Subcutaneous adipose tissue (tissue), 4 donors: ENCODE measurements around the gene WDR37. TPM values are rescaled to one million over a fixed set of nuclear protein-coding genes. Genes with fewer than 3 reads are reported as not detected.

ENCODE experiments used
- total RNA-seq, 4 donors: library from RNA; depleted of rRNA; stranded (reverse); fragments of >200 nt; gene quantifications; one replicate each; pipeline ENCODE4 v1.1.0, GENCODE V29; 2016
- TF ChIP-seq, protein P1 (sequence below): fragments of 450-650 bp; IDR thresholded peaks from one replicate; pipeline ENCODE4 v1.5.1; 2016; ENCODE audit warnings: low read depth, mild to moderate bottlenecking, control low read depth, antibody characterized with exemption, moderate library complexity

Gene WDR37
- total RNA-seq, result 10 to 100 TPM; 11.4 to 16.0 (median 15.0) TPM

DNA sequence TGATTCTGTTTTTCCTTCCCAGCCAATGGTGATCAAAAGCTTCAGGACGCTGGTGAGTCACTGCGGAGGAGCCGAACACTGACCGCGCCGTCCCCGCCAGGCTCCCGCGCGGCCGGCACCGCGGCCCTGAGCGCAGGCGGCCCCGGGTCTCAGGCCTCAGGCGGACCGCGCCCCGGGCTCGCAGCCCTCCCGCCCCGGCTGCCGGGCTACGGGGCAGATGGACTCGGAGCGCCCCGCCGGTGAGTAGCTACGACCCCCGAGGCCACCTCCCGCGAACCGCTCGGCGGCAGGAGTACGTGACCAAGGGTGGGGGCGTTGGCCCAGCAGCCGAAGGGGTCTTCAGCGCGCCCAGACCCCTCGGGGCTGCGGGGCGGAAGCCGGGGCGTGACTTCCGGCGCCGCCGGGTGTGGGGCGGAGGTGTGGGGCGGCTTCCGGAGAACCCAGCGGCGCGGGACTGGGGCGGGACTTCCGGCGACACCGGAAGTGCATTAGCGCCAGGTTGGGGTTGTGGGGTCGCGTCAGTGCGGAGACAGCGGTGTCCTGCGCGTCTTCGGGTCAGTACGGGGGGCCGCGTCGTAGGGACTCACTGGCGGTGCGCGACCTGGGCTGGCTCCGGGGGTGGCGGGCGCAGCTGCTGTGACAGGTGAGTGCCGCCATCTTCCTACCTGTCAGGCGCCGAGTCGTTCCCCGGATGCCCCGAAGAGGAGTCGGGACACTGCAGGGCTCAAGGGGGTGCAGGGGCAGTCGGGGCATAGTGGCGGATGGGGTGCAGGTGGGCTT is at the start of gene WDR37:
WDR37 (plus strand) TSS at position 60 of the 780 bp plus-strand sequence. CDS start 15,771 bp downstream, outside the sequence.
- TF ChIP-seq, protein P1, sequence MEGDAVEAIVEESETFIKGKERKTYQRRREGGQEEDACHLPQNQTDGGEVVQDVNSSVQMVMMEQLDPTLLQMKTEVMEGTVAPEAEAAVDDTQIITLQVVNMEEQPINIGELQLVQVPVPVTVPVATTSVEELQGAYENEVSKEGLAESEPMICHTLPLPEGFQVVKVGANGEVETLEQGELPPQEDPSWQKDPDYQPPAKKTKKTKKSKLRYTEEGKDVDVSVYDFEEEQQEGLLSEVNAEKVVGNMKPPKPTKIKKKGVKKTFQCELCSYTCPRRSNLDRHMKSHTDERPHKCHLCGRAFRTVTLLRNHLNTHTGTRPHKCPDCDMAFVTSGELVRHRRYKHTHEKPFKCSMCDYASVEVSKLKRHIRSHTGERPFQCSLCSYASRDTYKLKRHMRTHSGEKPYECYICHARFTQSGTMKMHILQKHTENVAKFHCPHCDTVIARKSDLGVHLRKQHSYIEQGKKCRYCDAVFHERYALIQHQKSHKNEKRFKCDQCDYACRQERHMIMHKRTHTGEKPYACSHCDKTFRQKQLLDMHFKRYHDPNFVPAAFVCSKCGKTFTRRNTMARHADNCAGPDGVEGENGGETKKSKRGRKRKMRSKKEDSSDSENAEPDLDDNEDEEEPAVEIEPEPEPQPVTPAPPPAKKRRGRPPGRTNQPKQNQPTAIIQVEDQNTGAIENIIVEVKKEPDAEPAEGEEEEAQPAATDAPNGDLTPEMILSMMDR, result no peak

- TF ChIP-seq, protein P1, result no peak
Measured at GRCh38 chr10:1006573-1006972, 49.6 kb upstream of the WDR37 start.

DNA sequence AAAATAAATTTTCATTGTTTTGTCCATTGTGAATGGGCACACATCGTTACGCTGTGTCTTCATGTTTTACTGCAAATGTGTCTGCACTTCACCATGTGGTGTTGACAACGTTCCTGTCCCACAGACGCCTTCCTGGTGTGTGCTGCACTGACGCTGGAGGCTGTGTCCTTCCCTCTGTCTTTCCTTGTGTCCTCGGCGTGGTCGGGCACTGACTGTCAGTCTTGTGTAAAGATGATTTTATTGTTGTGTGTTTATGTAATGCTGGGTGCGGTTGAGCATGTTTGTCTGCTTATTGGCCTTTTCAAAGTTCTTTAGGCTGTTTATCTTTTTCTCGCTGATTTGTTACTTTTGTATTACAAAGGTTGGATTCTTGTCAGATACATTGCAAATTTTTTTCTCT is 48.6 kb upstream of the WDR37 start:
- TF ChIP-seq, protein P1, result no peak

GRCh38 chr10:1009071-1009494 is 47.1 kb upstream of the WDR37 start:
- TF ChIP-seq, protein P1, result no peak

- TF ChIP-seq, protein P1, result no peak
Measured at GRCh38 chr10:1010703-1011102, 45.5 kb upstream of the WDR37 start.

GRCh38 chr10:1011696-1012095 is 44.5 kb upstream of the WDR37 start:
- TF ChIP-seq, protein P1, result no peak

GRCh38 chr10:1015688-1016087 is 40.5 kb upstream of the WDR37 start:
- TF ChIP-seq, protein P1, result no peak
